Testis (tissue), 2 donors: ENCODE measurements around the gene MYOC.

Experiments
- POLR2A ChIP-seq: fragments of 450-650 bp; IDR thresholded peaks from one replicate; pipeline ENCODE4 v1.6.1; 2017; ENCODE audit warnings: antibody characterized with exemption, mild to moderate bottlenecking, moderate library complexity
- TF ChIP-seq, protein P1 (sequence below), 3 experiments: fragments of 450-650 bp in 2 of 3; fragments of 200-600 bp in 1 of 3; sonication (generic) in 1 of 3; IDR thresholded peaks; one replicate each; pipeline ENCODE4 v1.5.1; 2016 to 2019; ENCODE audit warnings: antibody characterized with exemption in 3 of 3, mild to moderate bottlenecking in 2 of 3, moderate library complexity in 1 of 3

DNA sequence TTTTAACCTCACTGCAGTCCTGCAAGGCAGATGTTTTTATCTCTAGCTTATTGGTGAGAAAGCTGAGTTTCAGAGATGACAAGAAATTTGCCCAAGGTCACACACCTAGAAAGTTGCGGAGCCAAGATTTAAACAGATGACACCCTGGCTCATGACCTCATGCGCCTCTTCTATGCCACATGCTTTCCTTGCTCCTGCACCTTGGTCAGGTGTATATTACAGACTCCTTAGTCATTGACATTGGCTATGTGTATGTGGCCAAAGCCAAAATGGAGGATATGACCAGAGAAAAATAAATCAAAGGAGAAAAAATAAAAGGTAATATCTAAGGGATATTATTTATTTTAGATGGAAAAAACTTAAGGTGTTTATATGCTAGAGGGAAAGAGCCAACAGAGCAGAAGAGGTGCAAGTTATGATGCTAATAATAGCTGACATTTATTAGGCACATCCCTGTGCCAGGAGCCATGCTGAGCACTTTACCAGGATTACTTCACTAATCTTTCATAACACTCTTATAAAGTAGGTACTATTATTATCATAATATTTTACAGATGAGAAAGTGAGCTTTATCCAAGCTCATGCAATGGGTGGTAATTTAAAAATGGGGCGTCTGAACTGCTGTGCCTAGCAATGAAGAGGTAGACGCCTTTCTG, 13.8 kb upstream of the MYOC start:
- TF ChIP-seq, protein P1, sequence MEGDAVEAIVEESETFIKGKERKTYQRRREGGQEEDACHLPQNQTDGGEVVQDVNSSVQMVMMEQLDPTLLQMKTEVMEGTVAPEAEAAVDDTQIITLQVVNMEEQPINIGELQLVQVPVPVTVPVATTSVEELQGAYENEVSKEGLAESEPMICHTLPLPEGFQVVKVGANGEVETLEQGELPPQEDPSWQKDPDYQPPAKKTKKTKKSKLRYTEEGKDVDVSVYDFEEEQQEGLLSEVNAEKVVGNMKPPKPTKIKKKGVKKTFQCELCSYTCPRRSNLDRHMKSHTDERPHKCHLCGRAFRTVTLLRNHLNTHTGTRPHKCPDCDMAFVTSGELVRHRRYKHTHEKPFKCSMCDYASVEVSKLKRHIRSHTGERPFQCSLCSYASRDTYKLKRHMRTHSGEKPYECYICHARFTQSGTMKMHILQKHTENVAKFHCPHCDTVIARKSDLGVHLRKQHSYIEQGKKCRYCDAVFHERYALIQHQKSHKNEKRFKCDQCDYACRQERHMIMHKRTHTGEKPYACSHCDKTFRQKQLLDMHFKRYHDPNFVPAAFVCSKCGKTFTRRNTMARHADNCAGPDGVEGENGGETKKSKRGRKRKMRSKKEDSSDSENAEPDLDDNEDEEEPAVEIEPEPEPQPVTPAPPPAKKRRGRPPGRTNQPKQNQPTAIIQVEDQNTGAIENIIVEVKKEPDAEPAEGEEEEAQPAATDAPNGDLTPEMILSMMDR (IDR thresholded peaks at IDR 0.05): no peak
- no peak for TF ChIP-seq POLR2A
